NCI-H82 treated with DMSO at 0.1 percent for 48 hours (cell line): Measurements from ENCODE around the gene NTRK2.

Experiments
- DNase-seq: peaks from one replicate; lab custom pipeline; 2025; ENCODE audit not compliant: unreplicated experiment; lab: John Stamatoyannopoulos, UW

The NTRK2 gene

DNA sequence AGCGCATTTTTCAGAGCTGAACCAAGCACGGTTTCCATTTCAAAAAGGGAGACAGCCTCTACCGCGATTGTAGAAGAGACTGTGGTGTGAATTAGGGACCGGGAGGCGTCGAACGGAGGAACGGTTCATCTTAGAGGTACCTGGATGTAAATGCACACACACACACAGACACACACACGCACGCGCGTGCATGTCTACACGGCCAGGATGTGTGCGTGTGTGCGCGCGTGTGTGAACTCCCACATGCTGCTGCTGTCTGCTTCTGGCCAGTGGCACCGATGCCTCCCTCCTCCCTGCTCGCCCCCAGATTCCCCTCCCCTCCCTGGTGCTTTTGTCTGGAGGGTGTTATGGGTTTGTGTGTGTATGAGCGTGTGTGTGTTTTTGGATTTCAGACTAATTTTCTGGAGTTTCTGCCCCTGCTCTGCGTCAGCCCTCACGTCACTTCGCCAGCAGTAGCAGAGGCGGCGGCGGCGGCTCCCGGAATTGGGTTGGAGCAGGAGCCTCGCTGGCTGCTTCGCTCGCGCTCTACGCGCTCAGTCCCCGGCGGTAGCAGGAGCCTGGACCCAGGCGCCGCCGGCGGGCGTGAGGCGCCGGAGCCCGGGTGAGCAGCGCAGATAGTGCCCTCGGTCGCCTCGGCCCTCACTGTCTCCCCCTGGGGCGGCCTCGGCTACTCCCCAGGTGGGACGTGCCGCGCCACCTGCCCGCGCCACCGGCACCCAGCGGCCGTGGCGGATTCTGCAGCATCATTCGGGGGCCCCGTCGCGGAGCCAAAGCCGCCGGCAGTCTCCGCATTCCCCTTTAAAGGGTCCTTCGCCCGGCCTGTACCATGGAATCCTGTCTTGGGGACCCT lies at the start of gene NTRK2:
Gene NTRK2, plus strand, starts transcription at position 442 of the 850 bp plus-strand sequence. CDS start 1,020 bp downstream, outside the sequence.
- no peak for DNase-seq

DNA sequence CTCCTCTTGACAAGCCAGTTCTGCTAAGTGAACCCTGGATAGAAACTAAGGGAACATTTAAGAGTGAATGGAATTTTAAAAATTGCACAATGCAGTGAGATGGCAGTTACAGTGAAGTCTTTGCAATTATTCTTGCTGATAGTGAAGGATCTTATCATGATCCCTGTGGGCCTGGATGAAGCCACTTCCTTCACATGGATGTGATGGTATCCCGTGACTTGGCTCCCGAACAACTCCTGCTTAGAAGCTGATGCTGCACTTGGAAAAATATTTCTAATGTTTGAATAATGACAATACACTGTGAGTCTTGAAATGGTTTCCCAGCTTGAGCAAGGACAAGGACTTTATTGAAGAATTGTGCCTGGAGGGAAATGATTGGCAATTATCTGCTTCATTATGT lies 49.2 kb upstream of the NTRK2 start:
- no peak for DNase-seq

DNA sequence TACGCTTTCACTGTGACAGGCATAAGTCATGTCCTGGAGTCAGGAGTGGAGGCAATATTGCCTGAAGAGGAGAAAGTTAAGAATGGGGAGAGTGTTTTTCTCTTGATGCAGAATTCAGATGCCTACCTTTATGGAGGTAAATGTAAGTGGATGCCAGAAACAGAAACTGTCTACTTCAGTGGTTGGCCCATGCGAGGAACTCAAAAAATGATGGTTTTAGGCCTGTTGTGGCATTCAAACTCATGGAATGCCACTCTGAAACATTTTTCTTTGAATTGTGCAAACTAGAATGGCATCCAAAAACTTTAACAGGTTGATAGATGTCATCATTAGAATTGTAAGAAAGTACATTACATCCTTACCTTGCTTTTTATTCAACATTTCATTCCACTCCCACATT lies 47.7 kb upstream of the NTRK2 start:
- no peak for DNase-seq

DNA sequence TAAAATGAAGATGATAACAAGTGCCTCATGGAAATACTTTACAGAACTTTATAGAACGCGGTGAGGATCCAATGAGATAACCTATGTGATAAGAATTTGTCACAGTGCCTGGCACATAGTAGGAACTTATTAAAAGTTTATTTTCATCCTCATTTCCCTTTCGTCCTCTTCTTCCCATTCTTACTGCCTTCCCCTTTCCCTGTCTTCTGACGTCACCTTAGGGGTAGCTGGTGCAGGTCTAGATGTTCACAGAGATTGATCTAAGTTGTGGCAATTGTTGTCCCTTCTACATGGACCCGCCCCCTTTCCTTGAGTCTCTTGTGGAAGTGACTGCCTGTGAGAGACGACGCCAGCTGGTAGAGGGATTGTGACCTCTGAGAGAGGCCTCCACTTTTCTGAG lies 46.5 kb upstream of the NTRK2 start:
- DNase-seq = no peak

DNA sequence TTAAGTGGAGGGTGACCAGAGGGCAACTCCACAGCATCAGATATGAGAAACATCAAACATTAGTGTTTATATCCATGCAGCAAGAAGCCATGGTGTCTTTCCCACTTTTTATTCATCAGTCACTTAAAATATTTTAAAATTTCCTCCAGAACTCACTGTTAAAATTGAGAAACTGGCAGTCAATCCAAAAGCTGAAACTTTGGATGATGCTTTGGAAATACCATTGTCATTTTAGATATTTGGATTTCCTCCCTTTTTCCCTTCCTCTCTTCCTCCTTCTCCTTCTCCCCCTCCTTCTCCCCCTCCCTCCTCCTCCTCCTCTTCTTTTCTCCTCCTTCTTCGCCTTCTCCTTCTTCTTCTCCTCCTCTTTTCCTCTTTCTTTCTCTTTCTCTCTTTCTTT lies 33.1 kb upstream of the NTRK2 start:
- no peak for DNase-seq

DNA sequence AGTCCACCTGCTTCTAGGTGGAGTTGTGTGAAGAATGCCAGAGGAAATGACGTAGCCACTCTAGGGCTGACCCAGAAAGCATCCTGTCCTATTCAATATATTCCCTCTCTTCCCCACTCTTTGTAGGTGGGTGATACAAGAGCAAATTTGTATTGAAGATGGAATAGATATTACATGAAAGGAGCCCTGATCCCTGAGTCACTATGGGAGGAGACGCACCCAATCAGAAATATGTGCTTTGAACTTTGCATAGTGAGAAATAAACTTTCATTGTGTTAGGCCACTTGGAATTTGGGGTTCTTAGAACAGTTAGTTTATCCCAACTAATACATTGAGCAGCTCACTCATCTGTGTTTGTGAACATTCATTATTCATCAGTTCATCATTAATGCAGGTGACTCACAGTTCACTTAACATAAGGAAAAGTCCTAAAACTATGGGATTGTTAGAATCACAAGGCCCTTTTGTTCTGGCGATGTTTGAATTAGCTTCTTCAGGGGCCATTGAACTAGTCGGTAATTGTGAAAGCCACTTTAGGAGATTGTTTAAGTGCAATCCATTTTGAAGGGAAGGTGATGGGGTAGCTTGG lies 26.9 kb upstream of the NTRK2 start:
- no peak for DNase-seq

DNA sequence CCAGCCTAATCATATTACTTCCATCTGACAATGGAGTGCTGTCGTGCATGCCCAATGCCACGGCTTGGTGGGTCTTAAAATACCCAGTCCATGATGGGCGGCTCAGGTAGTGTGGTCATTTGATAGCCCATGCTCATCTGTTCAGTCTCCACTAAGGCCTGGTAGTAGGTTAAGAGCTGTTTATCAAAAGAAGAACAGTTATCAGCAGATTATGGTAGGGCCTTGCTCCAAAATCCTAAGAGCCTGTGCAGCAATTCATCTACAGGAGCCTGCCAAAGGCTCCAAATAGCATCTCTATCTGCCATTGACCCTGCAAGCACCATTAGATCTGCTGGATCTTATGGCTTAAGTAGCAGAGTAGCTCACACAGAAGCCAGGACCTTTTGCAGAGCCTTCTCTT lies 21.8 kb upstream of the NTRK2 start:
- DNase-seq = no peak

DNA sequence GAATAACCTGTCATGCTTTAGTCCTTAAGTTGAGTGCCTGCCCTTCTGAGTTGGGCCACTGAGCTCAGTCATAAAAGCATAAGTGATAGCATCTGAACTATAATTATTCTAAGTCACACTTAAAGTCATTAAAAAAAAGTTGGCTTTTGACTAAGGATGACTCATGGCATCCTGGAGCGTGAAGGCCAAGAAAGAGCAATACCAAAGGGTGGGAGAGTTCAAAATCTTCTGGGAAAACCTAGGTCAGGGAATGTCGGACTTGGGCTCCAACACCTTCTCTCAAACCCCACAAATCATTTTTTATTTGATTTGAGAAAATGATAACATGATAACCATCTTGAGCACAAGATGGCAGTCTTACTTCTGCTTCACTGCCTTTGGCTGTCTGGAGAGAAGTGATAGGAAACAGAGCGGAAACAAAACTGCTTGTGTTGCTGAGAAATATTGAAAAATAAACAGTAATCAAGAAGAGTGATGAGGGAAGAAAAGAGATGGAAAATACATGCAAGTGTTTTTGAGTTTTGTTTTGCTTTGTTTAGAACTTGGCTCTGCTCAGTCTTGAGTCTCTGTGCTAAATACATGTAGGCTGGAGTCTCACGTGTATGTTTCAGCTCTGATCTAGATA lies 16.9 kb upstream of the NTRK2 start:
- no peak for DNase-seq

DNA sequence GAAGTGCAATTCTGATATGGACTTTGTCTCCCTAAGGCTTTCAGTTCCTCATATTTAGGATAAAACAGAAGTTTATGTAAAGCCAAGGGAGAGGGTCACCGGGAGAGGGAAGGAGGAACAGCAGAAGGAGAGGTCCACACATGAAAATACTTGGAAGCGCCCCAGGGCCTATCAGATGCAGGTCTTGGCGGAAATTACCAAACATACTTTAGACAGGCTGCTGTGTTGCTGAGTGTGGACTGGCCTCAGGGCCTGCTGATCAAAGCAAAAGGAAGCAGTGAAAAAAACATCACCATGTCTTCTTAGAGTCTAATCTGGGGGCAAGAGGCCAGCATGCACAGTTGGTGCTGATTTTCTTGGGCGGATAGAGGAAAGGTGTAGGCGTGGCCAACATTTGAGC lies 14.1 kb upstream of the NTRK2 start:
- no peak for DNase-seq

DNA sequence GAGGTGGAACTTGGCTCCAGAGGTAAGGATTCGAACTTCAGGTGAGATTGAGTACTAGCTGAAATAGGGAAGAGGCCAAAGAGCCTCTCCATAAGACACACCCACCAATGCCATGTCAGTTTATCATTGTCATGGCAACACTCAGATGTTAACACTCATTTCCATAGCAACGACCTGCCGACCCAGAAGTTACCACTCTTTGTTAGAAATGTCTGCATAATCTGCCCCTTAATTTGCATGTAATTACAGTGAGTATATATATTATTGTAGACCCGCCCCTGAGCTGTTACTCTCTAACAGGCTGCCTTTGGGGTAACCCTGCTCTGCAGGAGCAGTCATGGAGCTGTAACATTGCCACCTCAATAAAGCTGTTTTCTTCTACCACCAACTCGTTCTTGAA lies 10.2 kb upstream of the NTRK2 start:
- no peak for DNase-seq

DNA sequence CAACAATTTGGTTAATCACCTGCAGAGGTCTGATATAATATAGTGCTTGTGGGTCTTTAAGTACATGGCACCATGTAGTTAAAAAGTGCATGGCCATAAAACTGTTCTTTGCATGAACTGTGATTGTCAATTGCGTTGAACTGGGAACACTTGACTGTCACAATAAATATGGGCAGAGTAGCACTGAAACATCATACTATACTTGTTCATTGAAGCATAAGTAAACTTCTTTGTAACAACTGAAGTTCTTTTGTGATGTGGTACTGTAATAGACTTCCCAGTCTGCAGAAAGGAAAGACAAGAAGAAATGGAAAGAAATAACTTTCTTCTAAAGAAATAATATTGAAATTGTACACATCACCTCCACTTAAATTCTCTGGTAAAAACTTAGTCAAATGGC lies 9.8 kb upstream of the NTRK2 start:
- DNase-seq = no peak

DNA sequence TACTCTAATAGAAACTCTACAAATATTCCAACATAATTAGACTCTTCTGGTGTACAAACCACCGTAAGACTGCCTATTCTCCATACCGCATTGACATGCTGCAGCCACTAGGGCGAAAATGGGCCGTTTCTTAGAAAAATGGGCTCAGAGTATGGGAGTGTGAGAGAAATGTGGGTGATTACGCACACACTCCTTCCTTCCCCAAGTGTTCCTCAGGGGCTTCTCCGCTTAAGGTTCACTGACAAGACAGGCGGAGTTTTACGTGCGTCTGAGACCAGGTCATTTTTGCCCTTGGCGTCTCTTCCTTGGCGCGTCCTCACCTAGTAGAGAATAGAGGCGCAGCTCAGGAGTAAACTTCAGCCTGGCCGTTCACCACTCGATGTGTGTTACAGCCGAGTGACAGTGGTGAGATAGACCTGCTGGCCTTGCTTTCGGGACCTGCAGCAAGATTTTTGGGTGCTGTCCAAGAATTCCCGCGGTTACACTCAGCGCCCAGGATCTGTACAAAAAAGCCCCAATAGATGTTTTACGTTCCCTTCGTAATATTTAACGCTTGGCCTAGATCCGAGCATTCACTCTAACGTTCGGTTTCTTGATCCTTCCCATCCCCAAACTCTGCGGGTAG lies 1.8 kb upstream of the NTRK2 start:
- DNase-seq = no peak

DNA sequence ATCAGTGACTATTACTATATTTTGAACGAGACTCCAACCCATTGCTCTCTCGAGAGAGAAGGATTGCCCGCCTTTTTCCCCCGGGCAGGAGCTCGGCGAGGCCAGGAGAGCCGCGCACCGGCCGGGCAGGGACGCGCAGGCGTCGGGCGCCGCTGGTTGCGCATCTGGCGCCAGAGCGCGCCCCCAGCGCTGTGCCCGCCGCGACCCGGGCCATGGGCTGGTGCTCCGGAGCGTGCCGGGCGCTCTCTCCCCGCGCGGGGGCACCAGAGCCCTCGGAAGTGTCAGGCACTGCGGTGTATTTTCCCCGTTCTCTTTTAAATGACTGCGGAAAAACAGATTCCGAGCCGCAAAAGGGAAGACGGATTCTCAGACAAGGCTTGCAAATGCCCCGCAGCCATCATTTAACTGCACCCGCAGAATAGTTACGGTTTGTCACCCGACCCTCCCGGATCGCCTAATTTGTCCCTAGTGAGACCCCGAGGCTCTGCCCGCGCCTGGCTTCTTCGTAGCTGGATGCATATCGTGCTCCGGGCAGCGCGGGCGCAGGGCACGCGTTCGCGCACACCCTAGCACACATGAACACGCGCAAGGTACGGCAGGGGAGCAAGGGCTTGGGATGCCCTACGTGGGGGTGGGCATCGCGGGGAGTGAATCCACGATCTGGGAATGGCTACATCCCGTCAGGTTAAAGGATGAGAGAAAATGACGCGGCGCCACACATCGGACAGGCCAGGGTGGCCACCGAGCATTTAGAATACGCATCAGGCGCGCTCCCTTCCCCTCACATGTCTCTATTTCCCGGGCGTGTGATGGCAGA lies 1.1 kb upstream of the NTRK2 start:
- DNase-seq = peak; percentile 5

DNA sequence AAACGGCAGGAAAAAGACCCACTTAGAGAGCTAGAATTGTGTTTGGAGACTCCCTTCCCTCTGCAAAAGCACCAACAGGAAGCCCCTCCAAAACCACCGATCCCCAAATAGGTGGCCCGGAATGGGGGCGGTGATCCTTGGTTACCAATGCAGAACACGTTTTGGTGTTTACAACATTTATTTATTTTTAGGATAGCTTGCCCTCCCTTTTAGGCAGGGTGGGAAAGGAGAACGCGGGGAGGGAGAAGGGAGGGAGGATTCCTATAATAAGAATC lies 579 bp upstream of the NTRK2 start:
- DNase-seq = no peak

DNA sequence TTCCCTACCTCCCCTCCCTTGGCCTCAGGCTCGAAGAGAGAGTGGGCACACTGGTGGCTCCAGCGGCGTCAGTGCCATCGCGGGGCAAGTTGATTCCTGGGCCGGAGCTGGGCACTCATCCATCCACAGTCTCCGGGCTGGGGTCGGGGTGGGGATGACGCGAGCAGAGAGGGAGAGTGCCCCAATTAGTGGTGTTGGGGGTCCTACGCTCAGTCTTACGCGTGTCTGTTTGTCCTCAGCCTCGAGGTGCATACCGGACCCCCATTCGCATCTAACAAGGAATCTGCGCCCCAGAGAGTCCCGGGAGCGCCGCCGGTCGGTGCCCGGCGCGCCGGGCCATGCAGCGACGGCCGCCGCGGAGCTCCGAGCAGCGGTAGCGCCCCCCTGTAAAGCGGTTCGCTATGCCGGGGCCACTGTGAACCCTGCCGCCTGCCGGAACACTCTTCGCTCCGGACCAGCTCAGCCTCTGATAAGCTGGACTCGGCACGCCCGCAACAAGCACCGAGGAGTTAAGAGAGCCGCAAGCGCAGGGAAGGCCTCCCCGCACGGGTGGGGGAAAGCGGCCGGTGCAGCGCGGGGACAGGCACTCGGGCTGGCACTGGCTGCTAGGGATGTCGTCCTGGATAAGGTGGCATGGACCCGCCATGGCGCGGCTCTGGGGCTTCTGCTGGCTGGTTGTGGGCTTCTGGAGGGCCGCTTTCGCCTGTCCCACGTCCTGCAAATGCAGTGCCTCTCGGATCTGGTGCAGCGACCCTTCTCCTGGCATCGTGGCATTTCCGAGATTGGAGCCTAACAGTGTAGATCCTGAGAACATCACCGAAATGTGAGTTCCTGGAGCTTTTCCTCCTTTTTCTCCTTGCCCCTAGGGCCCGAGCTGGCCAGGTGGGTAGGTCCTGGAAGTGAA lies 861 bp downstream of the NTRK2 start:
- no peak for DNase-seq

DNA sequence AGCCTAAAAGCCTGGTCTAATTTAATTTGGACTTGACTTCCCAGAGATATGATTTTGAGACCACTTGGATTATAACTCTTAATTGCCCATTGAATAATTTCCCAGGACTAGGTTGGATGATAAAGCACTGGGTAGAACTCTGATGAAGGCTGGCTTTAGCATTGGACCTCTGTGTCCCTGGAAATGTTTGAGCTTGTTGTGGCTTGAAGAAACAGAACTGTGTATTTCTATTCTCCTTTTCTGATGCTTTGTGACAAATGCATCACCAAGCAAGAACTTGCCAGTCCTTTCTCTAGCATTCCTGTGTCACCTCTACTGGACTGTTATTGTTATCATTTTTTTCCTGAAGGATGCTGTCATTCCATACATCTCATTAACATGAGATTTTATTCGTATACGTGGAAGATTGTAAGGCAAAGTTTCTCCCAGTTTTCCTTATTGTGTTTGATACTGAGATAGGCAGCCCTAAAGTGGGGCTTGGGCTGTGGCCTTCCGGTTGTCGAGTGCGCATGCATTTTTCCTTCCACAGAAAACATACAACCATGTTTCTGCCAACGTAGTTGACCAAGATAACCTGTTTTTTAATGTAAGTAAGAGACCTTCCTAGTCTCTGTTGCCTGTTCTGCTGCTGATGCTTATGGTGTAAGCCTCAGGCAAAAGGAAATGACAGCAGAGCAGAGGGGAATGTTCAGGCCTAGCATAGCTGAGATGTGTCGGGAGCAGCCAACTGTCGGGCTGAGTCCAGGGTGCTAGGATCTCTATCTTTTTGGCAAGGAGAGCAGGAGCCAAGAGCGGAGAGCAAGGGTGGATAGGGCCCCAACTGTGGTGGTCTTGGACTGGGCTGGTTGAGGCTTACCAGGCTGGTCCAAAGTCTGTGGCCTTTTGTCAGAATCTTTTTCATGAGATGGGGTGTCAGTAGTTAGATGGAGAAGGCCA lies 2.3 kb downstream of the NTRK2 start:
- DNase-seq = no peak

DNA sequence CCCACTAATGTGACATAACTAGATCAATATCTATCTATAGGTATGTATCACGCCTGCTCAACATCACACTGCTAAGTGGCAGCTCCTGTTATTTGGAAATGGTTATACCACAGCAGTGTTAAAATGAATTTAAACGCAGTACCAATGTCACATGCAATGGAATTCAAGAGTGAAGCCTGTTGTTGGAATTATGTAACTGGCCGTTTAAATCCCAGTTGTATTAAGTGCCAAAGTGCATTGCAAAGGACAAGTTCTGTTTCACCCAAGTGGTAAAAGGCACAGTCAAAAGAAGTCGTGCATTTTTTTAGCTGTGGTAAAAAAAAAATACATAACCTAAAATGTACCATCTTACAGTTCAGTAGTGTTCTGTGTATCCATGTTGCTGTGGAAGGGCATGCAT lies 4.3 kb downstream of the NTRK2 start:
- no peak for DNase-seq

DNA sequence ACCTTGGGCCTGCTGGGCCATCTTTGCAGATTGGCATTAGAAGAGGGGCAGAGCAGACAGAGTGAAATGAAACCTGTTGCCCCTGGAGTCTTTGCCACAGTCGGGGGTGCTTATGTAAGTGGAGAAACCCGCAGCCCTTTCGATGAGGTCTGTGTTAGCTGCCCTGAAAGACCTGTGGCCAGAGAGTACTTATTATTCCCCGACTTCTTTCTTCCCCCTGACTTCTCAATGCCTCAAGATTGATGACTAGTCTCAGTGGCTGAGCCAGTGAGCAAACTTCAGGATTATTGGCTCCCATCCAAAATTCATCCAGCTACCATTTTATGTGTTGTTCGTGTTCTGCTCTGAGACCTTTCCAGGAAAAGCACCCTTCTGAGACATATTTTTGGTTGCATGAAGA lies 7.6 kb downstream of the NTRK2 start:
- no peak for DNase-seq

DNA sequence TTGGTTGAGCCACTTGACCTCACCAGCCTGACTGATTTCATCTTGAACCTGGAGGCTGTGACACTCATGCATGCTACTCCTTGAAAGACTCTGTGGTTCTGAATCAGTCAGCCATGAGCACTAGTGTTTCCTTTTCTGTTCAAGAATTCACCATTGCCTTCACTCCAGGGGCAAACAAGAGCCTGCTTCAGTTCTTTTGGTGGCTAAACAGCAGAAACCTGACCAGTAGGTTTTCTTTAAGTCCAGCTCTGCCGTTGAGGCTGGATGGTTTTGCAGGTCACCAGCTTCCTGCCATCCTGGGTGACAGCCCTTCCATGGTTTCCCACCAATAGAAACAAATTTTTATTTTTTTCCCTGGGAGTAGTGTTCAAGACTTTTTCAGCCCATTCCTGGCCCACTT lies 10.0 kb downstream of the NTRK2 start:
- no peak for DNase-seq
